Spleen (tissue), 11 donors: Measurements from ENCODE around the gene TMEM232. TPM values are rescaled to one million over a fixed set of nuclear protein-coding genes. Genes with fewer than 3 reads are reported as not detected.

ENCODE experiments used
- DNase-seq: peaks from one replicate; pipeline ENCODE4 v3.0.0-alpha.2; 2020
- H3K27ac ChIP-seq, 8 donors: fragments of 200-600 bp; sonication (generic) in 7 of 8; 1 replicate in 4 of 8; 2 replicates in 4 of 8; pipeline versions ENCODE4 v1.5.0 to v1.8.0; 2016 to 2021; ENCODE audit warnings: inconsistent platforms in 4 of 8, mild to moderate bottlenecking in 4 of 8, moderate library complexity in 1 of 8
- H3K27me3 ChIP-seq, 7 donors: fragments of 200-600 bp; sonication (generic) in 6 of 7; replicated peaks in 1 of 7; 1 replicate in 4 of 7; 2 replicates in 3 of 7; pipeline versions ENCODE4 v1.5.0 to v1.8.0; 2016 to 2021; ENCODE audit warnings: inconsistent platforms in 3 of 7, mild to moderate bottlenecking in 1 of 7
- H3K36me3 ChIP-seq, 6 donors: fragments of 200-600 bp; sonication (generic) in 5 of 6; 1 replicate in 4 of 6; 2 replicates in 2 of 6; pipeline versions ENCODE4 v1.5.0 to v1.8.0; 2016 to 2021; ENCODE audit warnings: inconsistent platforms in 2 of 6
- H3K4me1 ChIP-seq, 6 donors: fragments of 200-600 bp; sonication (generic) in 5 of 6; 1 replicate in 3 of 6; 2 replicates in 3 of 6; pipeline versions ENCODE4 v1.5.0 to v1.8.0; 2016 to 2021; ENCODE audit warnings: inconsistent platforms in 3 of 6
- H3K4me3 ChIP-seq, 8 donors: fragments of 200-600 bp; sonication (generic) in 7 of 8; 1 replicate in 4 of 8; 2 replicates in 4 of 8; pipeline versions ENCODE4 v1.5.0 to v1.8.0; 2016 to 2021; ENCODE audit warnings: inconsistent platforms in 4 of 8, mild to moderate bottlenecking in 4 of 8, moderate library complexity in 2 of 8
- H3K9me3 ChIP-seq, 8 donors: fragments of 200-600 bp; sonication (generic) in 7 of 8; 1 replicate in 4 of 8; 2 replicates in 4 of 8; pipeline versions ENCODE4 v1.5.0 to v1.8.0; 2016 to 2021; ENCODE audit warnings: inconsistent platforms in 4 of 8
- CTCF ChIP-seq, 11 experiments: fragments of 200-600 bp in 7 of 11; fragments of 450-650 bp in 4 of 11; sonication (generic) in 4 of 11; IDR thresholded peaks in 8 of 11; conservative IDR thresholded peaks in 3 of 11; 1 replicate in 7 of 11; 2 replicates in 4 of 11; pipeline versions ENCODE4 v1.4.0 to v1.8.0; 2016 to 2021; ENCODE audit warnings: antibody characterized with exemption in 11 of 11, inconsistent platforms in 4 of 11, mild to moderate bottlenecking in 1 of 11
- POLR2A ChIP-seq, 3 donors: fragments of 450-650 bp; IDR thresholded peaks; one replicate each; pipeline ENCODE4 v1.5.1; 2017; ENCODE audit warnings: antibody characterized with exemption in 3 of 3, mild to moderate bottlenecking in 1 of 3
- POLR2AphosphoS5 ChIP-seq, 3 donors: sonication (generic); formaldehyde crosslinking; IDR thresholded peaks; one replicate each; pipeline ENCODE4 v1.5.1; 2017; ENCODE audit warnings: antibody characterized with exemption in 3 of 3
- WGBS, 5 donors: extraction: QIAGEN DNeasy Blood & Tissue Kit in 3 of 5; methylation state at CpG; one replicate each; pipeline versions ENCODE4 v1.1.5 to v1.1.7; 2013 to 2018; 5-methylcytosine and 5-hydroxymethylcytosine counted together
- intact Hi-C: fragments of 100-400 bp; cut with DNase I; formaldehyde crosslinking; loops from one replicate; pipeline ENCODE4 v1.15.0; 2023; ENCODE audit warnings: low total_unique reads
- polyA plus RNA-seq, 3 donors: library from polyadenylated mRNA; stranded (reverse); fragments of 200-250 nt; gene quantifications; one replicate each; pipeline ENCODE4 v1.2.1, GENCODE V29; 2013
- total RNA-seq, 7 donors: library from RNA; depleted of rRNA in 3 of 7; stranded (reverse); fragments of >200 nt in 3 of 7; fragmentation: NEBNext Ultra II Directional in 4 of 7; extraction: Animal tissue kit (Norgen Biotek cat#: 25700) in 4 of 7; gene quantifications; one replicate each; pipeline versions ENCODE4 v1.1.0 to v1.2.1, GENCODE V29; 2016 to 2021
- donor health status: healthy with polysubstance abuse.
- donor health status: DM: no; HTN: no; CAD: no; lungs with moderate emphysema.
- donor health status: DM: no; HTN: no; CAD: no.
- donor health status: Bipolar disorder and iron deficiency.
- donor health status: healthy.
- donor health status: DM: no; HTN: no; CAD: no.
- donor health status: DM: yes; HTN: yes; CAD: no.

TMEM232 gene
- total and polyA plus RNA-seq, 10 donors = 0.11 to 4.3 (median 2.6) TPM

- Histone ChIP-seq H3K36me3 (no peaks in the 10 kb centered on the region), H3K27ac (no peak overlapping the region), H3K9me3 (no peaks in the 10 kb centered on the region), H3K4me3 (no peak overlapping the region), H3K27me3 (no peaks in the 10 kb centered on the region), H3K4me1 (no peaks in the 10 kb centered on the region)
- intact Hi-C loops = no loop called here
- WGBS, 5 donors = 79 to 91% (median 81%) methylated on average over 2 of the region's 2 CpGs
- no peak for DNase-seq
- TF ChIP-seq POLR2A (IDR thresholded peaks at IDR 0.05) (no peak), POLR2AphosphoS5 (IDR thresholded peaks at IDR 0.05) (no peak), CTCF (IDR thresholded peaks at IDR 0.05 in 8 of 11, conservative IDR thresholded peaks at IDR 0.05 in 3 of 11) (no peak)
These were observed 263.4 kb downstream of the TMEM232 start for GRCh38 chr5:110463106-110463505.

- WGBS, 5 donors = 67 to 89% (median 80%) methylated on average over 4 of the region's 4 CpGs
- DNase-seq = no peak
- intact Hi-C loops = no loop called here
- Histone ChIP-seq H3K4me3 (no peak overlapping the region), H3K27ac (no peak overlapping the region), H3K4me1 (no peaks in the 10 kb centered on the region), H3K27me3 (no peaks in the 10 kb centered on the region), H3K36me3 (no peaks in the 10 kb centered on the region), H3K9me3 (no peaks in the 10 kb centered on the region)
- TF ChIP-seq POLR2AphosphoS5 (IDR thresholded peaks at IDR 0.05) (no peak), POLR2A (IDR thresholded peaks at IDR 0.05) (no peak), CTCF (IDR thresholded peaks at IDR 0.05 in 8 of 11, conservative IDR thresholded peaks at IDR 0.05 in 3 of 11) (no peak)
These were observed 265.6 kb downstream of the TMEM232 start for GRCh38 chr5:110460837-110461236.

GRCh38 chr5:110458313-110458712 is 268.2 kb downstream of the TMEM232 start:
- Histone ChIP-seq H3K4me3 (no peak overlapping the region), H3K27me3 (no peaks in the 10 kb centered on the region), H3K9me3 (no peaks in the 10 kb centered on the region), H3K36me3 (no peaks in the 10 kb centered on the region), H3K27ac (no peak overlapping the region), H3K4me1 (no peaks in the 10 kb centered on the region)
- TF ChIP-seq POLR2AphosphoS5 (IDR thresholded peaks at IDR 0.05) (no peak), CTCF (IDR thresholded peaks at IDR 0.05 in 8 of 11, conservative IDR thresholded peaks at IDR 0.05 in 3 of 11) (no peak), POLR2A (IDR thresholded peaks at IDR 0.05) (no peak)
- no peak for DNase-seq
- intact Hi-C loops = no loop called here
- 86 to 100% (median 93%) methylated on average over 1 of the region's 1 CpG for WGBS, 5 donors

- DNase-seq = peak; percentile 44
- TF ChIP-seq POLR2AphosphoS5 (IDR thresholded peaks at IDR 0.05) (no peak), CTCF (IDR thresholded peaks at IDR 0.05 in 8 of 11, conservative IDR thresholded peaks at IDR 0.05 in 3 of 11) (no peak), POLR2A (IDR thresholded peaks at IDR 0.05) (no peak)
- Histone ChIP-seq H3K9me3 (no peaks in the 10 kb centered on the region), H3K36me3 (no peaks in the 10 kb centered on the region), H3K4me1 (no peaks in the 10 kb centered on the region), H3K27ac (no peak overlapping the region), H3K4me3 (no peak overlapping the region), H3K27me3 (no peaks in the 10 kb centered on the region)
- intact Hi-C loops = no loop called here
- WGBS, 5 donors = 84 to 93% (median 89%) methylated on average over 4 of the region's 4 CpGs
These were observed 283.6 kb downstream of the TMEM232 start for GRCh38 chr5:110442856-110443255.
